KMS-11 (cell line): ENCODE measurements around the gene AACS.

Experiments used
- H2AFZ ChIP-seq: fragments of 200-600 bp; sonication (generic); 2 replicates; pipeline ENCODE4 v1.6.1; 2016; ENCODE audit warnings: antibody characterized with exemption, mixed run types, low read depth
- H3K27ac ChIP-seq: fragments of 200-600 bp; sonication (generic); 2 replicates; pipeline ENCODE4 v1.6.1; 2016; ENCODE audit warnings: mild to moderate bottlenecking, mixed run types
- H3K27me3 ChIP-seq: fragments of 200-600 bp; sonication (generic); 2 replicates; pipeline ENCODE4 v1.6.1; 2017; ENCODE audit warnings: mild to moderate bottlenecking, low read depth, mixed run types, moderate library complexity; ENCODE audit not compliant: insufficient read depth
- H3K36me3 ChIP-seq: fragments of 200-600 bp; sonication (generic); 2 replicates; pipeline ENCODE4 v1.6.1; 2017; ENCODE audit warnings: mild to moderate bottlenecking, mixed run types; ENCODE audit not compliant: insufficient read depth
- H3K4me1 ChIP-seq: fragments of 200-600 bp; sonication (generic); 2 replicates; pipeline ENCODE4 v1.6.1; 2016; ENCODE audit warnings: mild to moderate bottlenecking, low read depth, mixed run types; ENCODE audit not compliant: poor library complexity, severe bottlenecking
- H3K4me2 ChIP-seq: fragments of 200-600 bp; sonication (generic); 2 replicates; pipeline ENCODE4 v1.7.0; 2016; ENCODE audit warnings: mild to moderate bottlenecking, mixed run types
- H3K4me3 ChIP-seq: fragments of 200-600 bp; sonication (generic); IDR thresholded peaks from 2 replicates; pipeline ENCODE4 v1.6.1; 2017; ENCODE audit warnings: low read depth, low read length, mixed read lengths; ENCODE audit not compliant: insufficient read depth
- H3K79me2 ChIP-seq: fragments of 200-600 bp; sonication (generic); 2 replicates; pipeline ENCODE4 v1.6.1; 2016; ENCODE audit warnings: low read depth, mixed run types; ENCODE audit not compliant: insufficient read depth
- H3K9ac ChIP-seq: fragments of 200-600 bp; sonication (generic); 2 replicates; pipeline ENCODE4 v1.6.1; 2016; ENCODE audit warnings: mild to moderate bottlenecking, mixed run types
- H4K20me1 ChIP-seq: fragments of 200-600 bp; sonication (generic); 2 replicates; pipeline ENCODE4 v1.6.1; 2016; ENCODE audit warnings: mild to moderate bottlenecking, mixed run types; ENCODE audit not compliant: insufficient read depth
- TF ChIP-seq, protein P1 (sequence below): fragments of 200-600 bp; sonication (generic); conservative IDR thresholded peaks from 2 replicates; pipeline ENCODE4 v1.6.1; 2017; ENCODE audit warnings: low read depth, mild to moderate bottlenecking, antibody characterized with exemption, low read length, moderate library complexity, mixed read lengths

The AACS gene

DNA sequence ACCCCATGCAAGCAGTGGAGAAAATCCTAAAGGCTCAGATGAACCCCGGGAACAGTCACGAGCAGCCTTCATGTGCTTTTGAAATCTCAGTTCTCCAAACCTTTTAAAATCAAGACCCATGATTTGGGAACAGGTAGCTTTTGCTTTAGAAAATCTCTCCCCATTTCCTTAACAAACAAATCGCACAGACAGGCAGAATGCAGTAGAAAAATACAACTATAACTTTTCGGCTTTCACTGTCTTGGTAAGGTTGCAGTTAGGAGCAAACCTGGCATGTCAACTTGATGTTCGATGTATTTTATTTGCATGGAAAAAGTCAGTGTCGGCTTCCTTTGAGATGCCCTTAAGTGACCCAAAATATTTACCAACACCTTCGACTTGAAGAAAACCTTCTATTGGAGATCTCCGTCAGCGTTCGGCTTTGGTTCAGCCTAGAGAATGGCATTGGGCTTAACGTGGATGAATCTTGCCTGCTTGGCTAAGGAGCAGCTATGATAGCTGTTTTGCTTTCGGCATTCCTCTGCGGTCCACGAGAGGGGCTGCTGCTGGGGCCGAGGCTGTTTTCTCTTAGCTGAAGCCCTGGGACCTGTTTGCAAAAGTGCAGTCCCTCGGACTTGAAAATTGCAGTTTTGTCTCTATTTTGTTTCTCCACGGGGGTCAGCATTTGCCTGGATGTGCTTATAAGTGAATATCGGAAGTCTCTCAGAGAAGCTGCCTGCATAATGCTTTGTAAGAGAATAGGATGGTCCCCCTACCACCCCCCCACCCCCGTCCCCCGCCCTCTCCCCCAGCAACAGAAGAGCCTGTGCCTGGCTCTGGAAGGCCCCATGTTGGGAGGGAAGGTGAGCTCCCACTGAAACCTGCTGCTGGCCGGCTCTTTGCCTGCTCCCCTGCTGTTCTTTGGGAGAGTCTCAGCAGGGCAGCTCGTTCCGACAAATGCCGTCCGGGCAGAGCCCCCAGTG is 122.8 kb downstream of the AACS start:
- no peaks in the 10 kb centered on the region for H3K27me3 ChIP-seq
- no peak overlapping the region for H3K4me2 ChIP-seq
- H3K27ac ChIP-seq: no peak overlapping the region

DNA sequence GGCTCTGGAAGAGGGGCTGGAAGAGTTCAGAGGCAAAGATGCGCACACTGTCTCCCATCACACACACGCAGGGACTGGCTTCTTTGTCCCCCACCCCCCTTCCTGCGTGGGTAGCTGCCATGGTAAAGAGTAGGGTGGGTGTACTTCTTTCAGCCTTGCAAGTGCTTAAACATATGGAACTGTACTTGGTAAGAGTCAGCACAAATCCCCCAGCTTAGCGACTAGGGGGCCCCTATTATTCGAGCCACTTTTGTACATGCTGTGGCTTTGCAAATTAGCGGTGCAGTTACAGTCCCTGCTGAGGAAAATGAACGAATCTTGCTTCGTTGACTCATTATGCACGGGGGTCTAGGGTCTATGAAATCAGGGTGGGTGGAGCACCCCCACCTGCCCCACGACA is 123.8 kb downstream of the AACS start:
- Histone ChIP-seq H3K4me1 (no peaks in the 10 kb centered on the region), H3K9ac (no peak overlapping the region), H3K27ac (no peak overlapping the region), H3K4me3 (no peak overlapping the region), H3K27me3 (no peaks in the 10 kb centered on the region), H4K20me1 (no peaks in the 10 kb centered on the region), H2AFZ (no peak overlapping the region), H3K36me3 (no peaks in the 10 kb centered on the region), H3K4me2 (no peak overlapping the region), H3K79me2 (no peaks in the 10 kb centered on the region)
- TF ChIP-seq, protein P1, sequence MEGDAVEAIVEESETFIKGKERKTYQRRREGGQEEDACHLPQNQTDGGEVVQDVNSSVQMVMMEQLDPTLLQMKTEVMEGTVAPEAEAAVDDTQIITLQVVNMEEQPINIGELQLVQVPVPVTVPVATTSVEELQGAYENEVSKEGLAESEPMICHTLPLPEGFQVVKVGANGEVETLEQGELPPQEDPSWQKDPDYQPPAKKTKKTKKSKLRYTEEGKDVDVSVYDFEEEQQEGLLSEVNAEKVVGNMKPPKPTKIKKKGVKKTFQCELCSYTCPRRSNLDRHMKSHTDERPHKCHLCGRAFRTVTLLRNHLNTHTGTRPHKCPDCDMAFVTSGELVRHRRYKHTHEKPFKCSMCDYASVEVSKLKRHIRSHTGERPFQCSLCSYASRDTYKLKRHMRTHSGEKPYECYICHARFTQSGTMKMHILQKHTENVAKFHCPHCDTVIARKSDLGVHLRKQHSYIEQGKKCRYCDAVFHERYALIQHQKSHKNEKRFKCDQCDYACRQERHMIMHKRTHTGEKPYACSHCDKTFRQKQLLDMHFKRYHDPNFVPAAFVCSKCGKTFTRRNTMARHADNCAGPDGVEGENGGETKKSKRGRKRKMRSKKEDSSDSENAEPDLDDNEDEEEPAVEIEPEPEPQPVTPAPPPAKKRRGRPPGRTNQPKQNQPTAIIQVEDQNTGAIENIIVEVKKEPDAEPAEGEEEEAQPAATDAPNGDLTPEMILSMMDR: no peak

More for the DNA sequence above, 122.8 kb downstream of the AACS start:
- Histone ChIP-seq H3K79me2 (no peaks in the 10 kb centered on the region), H3K4me1 (no peaks in the 10 kb centered on the region), H3K9ac (no peak overlapping the region), H3K36me3 (no peaks in the 10 kb centered on the region), H3K4me3 (no peak overlapping the region), H2AFZ (no peak overlapping the region), H4K20me1 (no peaks in the 10 kb centered on the region)
- TF ChIP-seq, protein P1: no peak

DNA sequence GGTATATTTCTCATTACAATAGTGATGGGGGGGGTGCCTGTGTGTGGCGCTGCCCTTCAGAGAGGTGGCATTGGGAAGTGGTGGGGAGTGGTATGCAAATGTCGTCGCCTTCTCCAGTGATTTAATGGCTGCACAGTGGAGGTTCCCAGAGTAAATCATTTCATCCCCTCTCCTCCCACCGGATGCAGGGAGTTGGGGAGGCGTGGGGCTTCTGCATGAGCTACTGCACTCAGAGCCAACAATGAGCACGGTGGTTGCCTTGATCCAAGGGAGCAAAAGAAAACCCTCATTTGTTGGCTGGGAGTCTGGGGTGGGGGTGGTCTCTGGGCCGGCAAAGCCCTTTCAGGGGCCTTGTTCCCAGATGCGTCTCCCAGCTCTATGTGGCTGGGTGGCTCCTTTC is 124.3 kb downstream of the AACS start:
- no peaks in the 10 kb centered on the region for H4K20me1 ChIP-seq
- no peaks in the 10 kb centered on the region for H3K36me3 ChIP-seq
- no peak overlapping the region for H3K9ac ChIP-seq
- no peak overlapping the region for H3K4me3 ChIP-seq
- H3K27me3 ChIP-seq: no peaks in the 10 kb centered on the region
- TF ChIP-seq, protein P1: no peak
- no peak overlapping the region for H3K4me2 ChIP-seq
- H3K27ac ChIP-seq: no peak overlapping the region
- H3K4me1 ChIP-seq: no peaks in the 10 kb centered on the region
- no peaks in the 10 kb centered on the region for H3K79me2 ChIP-seq
- H2AFZ ChIP-seq: no peak overlapping the region

DNA sequence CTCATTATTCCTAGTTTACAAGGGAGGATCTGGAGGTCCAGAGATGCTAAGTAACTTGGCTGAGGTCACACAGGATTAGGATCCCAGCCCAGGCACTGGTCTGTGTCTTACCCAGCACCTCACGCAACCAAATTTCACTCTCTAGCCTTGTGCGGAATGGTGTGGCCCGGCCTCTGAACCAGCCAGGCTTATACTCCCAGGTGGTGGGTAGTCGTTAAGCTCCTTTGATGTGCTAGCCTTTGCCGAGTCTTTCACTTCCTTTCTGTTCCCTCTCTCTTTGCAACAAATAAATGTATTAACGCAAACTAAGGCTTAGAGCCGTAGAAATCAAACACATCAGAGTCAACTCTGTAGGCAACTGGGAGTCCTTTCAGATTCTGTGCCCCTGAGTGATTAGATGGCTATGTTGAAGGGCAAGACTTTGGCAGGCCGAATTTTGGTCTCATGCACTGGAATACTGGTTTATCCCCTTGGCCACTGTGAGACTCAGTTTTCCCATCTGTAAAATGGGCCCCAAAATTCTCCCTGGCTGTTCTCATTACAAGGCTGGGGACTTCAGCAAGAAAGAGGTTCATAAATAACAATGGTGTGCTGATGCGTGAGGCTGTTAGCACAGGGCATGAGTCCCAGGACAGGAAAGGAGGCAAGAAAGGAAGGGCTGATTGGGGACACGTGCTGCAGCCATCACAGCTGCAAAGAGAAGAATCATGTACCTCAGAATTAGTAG is 126.3 kb downstream of the AACS start:
- Histone ChIP-seq H3K4me3 (no peak overlapping the region), H2AFZ (no peak overlapping the region), H3K27ac (no peak overlapping the region), H3K27me3 (no peaks in the 10 kb centered on the region), H3K4me2 (no peak overlapping the region), H3K9ac (no peak overlapping the region), H3K79me2 (no peaks in the 10 kb centered on the region), H3K36me3 (no peaks in the 10 kb centered on the region), H3K4me1 (no peaks in the 10 kb centered on the region), H4K20me1 (no peaks in the 10 kb centered on the region)
- TF ChIP-seq, protein P1: no peak
